Activated CD4-positive, alpha-beta memory T cell treated with anti-CD3 and anti-CD28 coated beads for 36 hours (primary cell): ENCODE results near the gene SULT1A3. TPM values are rescaled to one million over a fixed set of nuclear protein-coding genes. Genes with fewer than 3 reads are reported as not detected.
"Not testable (repeated sequence)": the region's sequence is repeated elsewhere in the genome, so short reads cannot be mapped to it uniquely, and the experiment has no call there.

Experiments used
- CTCF ChIA-PET: fragments of 350-600 bp; sonication (Branson Sonifier 250); formaldehyde crosslinking; loops from one replicate; lab custom pipeline; 2021; ENCODE audit warnings: antibody characterized with exemption, inconsistent platforms; lab: Charles Lee
- POLR2A ChIA-PET: fragments of 350-600 bp; sonication (Branson Sonifier 250); formaldehyde crosslinking; loops from one replicate; lab custom pipeline; 2021; ENCODE audit warnings: antibody characterized with exemption; lab: Charles Lee
- DNase-seq: peaks from one replicate; pipeline ENCODE4 v3.0.0-alpha.2; 2020
- H3K27ac Mint-ChIP-seq: one replicate; pipeline ENCODE4 v1.8.0; 2021; ENCODE audit warnings: mixed read lengths
- H3K27me3 Mint-ChIP-seq: one replicate; pipeline ENCODE4 v1.8.0; 2021; ENCODE audit warnings: mixed read lengths
- H3K36me3 Mint-ChIP-seq: one replicate; pipeline ENCODE4 v1.8.0; 2021; ENCODE audit warnings: mixed read lengths
- H3K4me1 Mint-ChIP-seq: one replicate; pipeline ENCODE4 v1.8.0; 2021; ENCODE audit warnings: low read depth, mixed read lengths
- H3K4me3 Mint-ChIP-seq: one replicate; pipeline ENCODE4 v1.8.0; 2021; ENCODE audit warnings: mild to moderate bottlenecking, mixed read lengths
- H3K9me3 Mint-ChIP-seq: one replicate; pipeline ENCODE4 v1.8.0; 2021; ENCODE audit warnings: mixed read lengths
- intact Hi-C: fragments of 100-400 bp; cut with micrococcal nuclease; formaldehyde crosslinking; loops from one replicate; pipeline ENCODE4 v1.15.1; 2023
- total RNA-seq, 2 experiments: library from RNA; stranded (reverse); gene quantifications; one replicate each; pipeline ENCODE4 v1.2.3, GENCODE V29; 2021

SULT1A3 gene
- total RNA-seq, 2 experiments from 2014 or later: 14.2 to 15.2 TPM

GRCh38 chr16:30211414-30211813 lies 12.4 kb downstream of the SULT1A3 start:
- H3K27ac Mint-ChIP-seq, H3K36me3 Mint-ChIP-seq, H3K9me3 Mint-ChIP-seq, POLR2A ChIA-PET, H3K4me1 Mint-ChIP-seq, intact Hi-C loops, CTCF ChIA-PET, H3K27me3 Mint-ChIP-seq, DNase-seq, H3K4me3 Mint-ChIP-seq: not testable (repeated sequence)

DNA sequence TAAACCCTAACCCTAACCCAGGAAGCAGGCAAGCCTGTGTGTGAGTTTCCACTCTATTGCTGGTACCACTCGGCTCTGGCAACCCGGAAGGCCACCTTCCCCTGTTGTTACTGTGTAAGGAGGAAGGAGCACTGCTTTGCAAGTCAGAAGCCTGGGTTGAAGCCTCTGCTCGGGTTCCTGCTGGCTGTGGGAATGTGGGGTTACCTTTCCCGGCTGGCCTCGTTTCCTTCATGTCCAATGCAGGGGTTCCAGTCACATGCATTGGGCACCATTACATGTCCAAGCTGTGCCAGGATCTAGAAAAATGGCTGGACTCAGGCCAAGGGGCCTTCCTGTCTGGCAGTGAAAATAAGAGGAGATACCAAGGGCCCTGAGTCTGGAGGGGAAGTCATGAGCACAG lies 18.0 kb downstream of the SULT1A3 start:
- DNase-seq, H3K4me3 Mint-ChIP-seq, POLR2A ChIA-PET, H3K27me3 Mint-ChIP-seq, CTCF ChIA-PET, H3K36me3 Mint-ChIP-seq, H3K9me3 Mint-ChIP-seq, H3K27ac Mint-ChIP-seq, H3K4me1 Mint-ChIP-seq, intact Hi-C loops: not testable (repeated sequence)

- H3K27me3 Mint-ChIP-seq, DNase-seq, H3K4me1 Mint-ChIP-seq, H3K9me3 Mint-ChIP-seq, intact Hi-C loops, POLR2A ChIA-PET, CTCF ChIA-PET, H3K27ac Mint-ChIP-seq, H3K4me3 Mint-ChIP-seq, H3K36me3 Mint-ChIP-seq: not testable (repeated sequence)
Measured at GRCh38 chr16:30248379-30248778, 49.3 kb downstream of the SULT1A3 start, which contains the start of gene NPIPB13. Gene NPIPB13, minus strand, starts transcription at chr16:30248479. Its CDS starts 2,906 bp downstream, at chr16:30245573.

Other genes with a start within 250 kb of the SULT1A3 start
- 10 to 100 TPM; 57.1 to 64.8 TPM for gene TMEM219, start 237.2 kb upstream of the SULT1A3 start, total RNA-seq
- 10 to 100 TPM; 27.2 to 28.2 TPM for gene TAOK2, start 225.4 kb upstream of the SULT1A3 start, total RNA-seq
- gene HIRIP3, start 203.6 kb upstream of the SULT1A3 start, total RNA-seq: 10 to 100 TPM; 40.5 to 40.6 TPM
- 10 to 100 TPM; 84.1 to 94.0 TPM for gene INO80E, start 203.0 kb upstream of the SULT1A3 start, total RNA-seq
- gene DOC2A, start 188.2 kb upstream of the SULT1A3 start, total RNA-seq: under 1 TPM; 0.33 to 0.34 TPM
- not detected for gene C16orf92, start 176.1 kb upstream of the SULT1A3 start, total RNA-seq
- 1 to 10 TPM; 5.0 TPM for gene TLCD3B, start 168.0 kb upstream of the SULT1A3 start, total RNA-seq
- 1,000 to 10,000 TPM; 1,724 to 1,734 TPM for gene ALDOA, start 133.5 kb upstream of the SULT1A3 start, total RNA-seq
- 100 to 1,000 TPM; 121 to 133 TPM for gene PPP4C, start 123.3 kb upstream of the SULT1A3 start, total RNA-seq
- gene TBX6, start 107.3 kb upstream of the SULT1A3 start, total RNA-seq: 1 to 10 TPM; 2.3 to 2.9 TPM
- gene YPEL3, start 103.0 kb upstream of the SULT1A3 start, total RNA-seq: 10 to 100 TPM; 32.5 to 36.9 TPM
- 1 to 10 TPM; 5.3 to 9.9 TPM for gene GDPD3, start 85.7 kb upstream of the SULT1A3 start, total RNA-seq
- 10 to 100 TPM; 85.5 to 93.1 TPM for gene MAPK3, start 76.0 kb upstream of the SULT1A3 start, total RNA-seq
- gene CORO1A, start 15.7 kb upstream of the SULT1A3 start, total RNA-seq: 1,000 to 10,000 TPM; 1,027 to 1,051 TPM
- 100 to 1,000 TPM; 156 to 159 TPM for gene BOLA2B, start 5.6 kb upstream of the SULT1A3 start, total RNA-seq
- gene SLX1A, start 5.4 kb upstream of the SULT1A3 start, total RNA-seq: 10 to 100 TPM; 98.8 to 99.9 TPM
- 10 to 100 TPM in 1 of 2 experiments, 1 to 10 TPM in 1; 6.5 to 11.9 TPM for gene NPIPB13, start 49.2 kb downstream of the SULT1A3 start, total RNA-seq
- gene CD2BP2, start 156.1 kb downstream of the SULT1A3 start, total RNA-seq: 10 to 100 TPM; 60.7 to 61.4 TPM
- gene TBC1D10B, start 171.2 kb downstream of the SULT1A3 start, total RNA-seq: 10 to 100 TPM; 54.7 to 54.8 TPM
- gene MYL11, start 175.5 kb downstream of the SULT1A3 start, total RNA-seq: 1 to 10 TPM in 1 of 2 experiments, under 1 TPM in 1; 0.83 to 1.6 TPM
- gene SEPTIN1, start 183.3 kb downstream of the SULT1A3 start, total RNA-seq: 100 to 1,000 TPM; 199 to 202 TPM
- gene ZNF48, start 196.2 kb downstream of the SULT1A3 start, total RNA-seq: 10 to 100 TPM; 13.1 to 13.6 TPM
- gene ZNF771, start 208.4 kb downstream of the SULT1A3 start, total RNA-seq: 1 to 10 TPM; 5.4 to 5.7 TPM
- gene DCTPP1, start 230.8 kb downstream of the SULT1A3 start, total RNA-seq: 10 to 100 TPM; 87.5 to 96.6 TPM
- 10 to 100 TPM; 61.4 to 61.7 TPM for gene SEPHS2, start 246.6 kb downstream of the SULT1A3 start, total RNA-seq